Caco-2 (cell line): ENCODE data around the gene FRYL. TPM values are rescaled to one million over a fixed set of nuclear protein-coding genes. Genes with fewer than 3 reads are reported as not detected.
"Not testable (repeated sequence)": the region's sequence is repeated elsewhere in the genome, so short reads cannot be mapped to it uniquely, and the experiment has no call there.

ENCODE experiments used
- BruUV-seq: library from RNA; stranded (reverse); fragments of 400-500 nt; replicated peaks from 2 replicates; lab custom pipeline; 2021; lab: Mats Ljungman, UMichigan
- CTCF ChIA-PET: fragments of 300-600 bp; sonication (Branson Sonifier 250); formaldehyde crosslinking; loops from one replicate; lab custom pipeline; 2022; ENCODE audit warnings: antibody characterized with exemption; lab: Charles Lee
- POLR2A ChIA-PET: fragments of 300-600 bp; sonication (Branson Sonifier 250); formaldehyde crosslinking; loops from one replicate; lab custom pipeline; 2022; ENCODE audit warnings: antibody characterized with exemption; lab: Charles Lee
- DNase-seq, 2 experiments: peaks; one replicate each; pipeline versions ENCODE4 v3.0.0 to v3.0.0-alpha.2; 2020 to 2022
- H3K27me3 ChIP-seq: replicated peaks from 2 replicates; pipeline ENCODE4 v1.6.0; 2011; ENCODE audit warnings: low read length; ENCODE audit not compliant: control insufficient read depth, insufficient read depth
- H3K36me3 ChIP-seq: 2 replicates; pipeline ENCODE4 v1.5.1; 2011; ENCODE audit warnings: low read length; ENCODE audit not compliant: control insufficient read depth, insufficient read depth
- H3K4me1 ChIP-seq: fragments of 250-450 bp; sonication (Bioruptor Pico); 2 replicates; pipeline ENCODE4 v1.5.1; 2020; ENCODE audit warnings: mild to moderate bottlenecking
- H3K4me3 ChIP-seq: 2 replicates; pipeline ENCODE4 v1.5.1; 2011; ENCODE audit warnings: low read depth, mild to moderate bottlenecking, control low read depth, low read length
- H3K9me3 ChIP-seq: fragments of 250-450 bp; sonication (Bioruptor Pico); 2 replicates; pipeline ENCODE4 v1.5.1; 2020; ENCODE audit warnings: mild to moderate bottlenecking, moderate library complexity
- H3K27ac Mint-ChIP-seq: one replicate; pipeline ENCODE4 v1.8.0; 2022; ENCODE audit warnings: mixed read lengths; ENCODE audit not compliant: unreplicated experiment
- H3K27me3 Mint-ChIP-seq: one replicate; pipeline ENCODE4 v1.8.0; 2022; ENCODE audit warnings: mixed read lengths; ENCODE audit not compliant: insufficient read depth, unreplicated experiment
- H3K36me3 Mint-ChIP-seq: one replicate; pipeline ENCODE4 v1.8.0; 2022; ENCODE audit warnings: mild to moderate bottlenecking, mixed read lengths; ENCODE audit not compliant: insufficient read depth, unreplicated experiment
- H3K4me1 Mint-ChIP-seq: one replicate; pipeline ENCODE4 v1.8.0; 2022; ENCODE audit warnings: low read depth, mixed read lengths; ENCODE audit not compliant: unreplicated experiment
- H3K4me3 Mint-ChIP-seq: one replicate; pipeline ENCODE4 v1.8.0; 2022; ENCODE audit warnings: mild to moderate bottlenecking, moderate library complexity, mixed read lengths; ENCODE audit not compliant: unreplicated experiment
- H3K9me3 Mint-ChIP-seq: one replicate; pipeline ENCODE4 v1.8.0; 2022; ENCODE audit warnings: mixed read lengths; ENCODE audit not compliant: unreplicated experiment
- CTCF ChIP-seq, 2 experiments: fragments of 200-600 bp in 1 of 2; IDR thresholded peaks; 1 replicate in 1 of 2; 2 replicates in 1 of 2; pipeline versions ENCODE4 v1.5.1 to v1.8.0; 2011 to 2022; ENCODE audit warnings: antibody characterized with exemption in 1 of 2, control low read depth in 1 of 2, inconsistent platforms in 1 of 2, low read depth in 1 of 2, low read length in 1 of 2, mild to moderate bottlenecking in 1 of 2, moderate library complexity in 1 of 2; ENCODE audit not compliant: insufficient read depth in 1 of 2, severe bottlenecking in 1 of 2, unreplicated experiment in 1 of 2
- intact Hi-C: fragments of 100-400 bp; cut with micrococcal nuclease; formaldehyde crosslinking; loops from one replicate; pipeline ENCODE4 v1.10.0; 2022; ENCODE audit not compliant: unreplicated experiment
- total RNA-seq: library from RNA; stranded (reverse); gene quantifications from 2 replicates; pipeline ENCODE4 v1.2.3, GENCODE V29; 2022

Gene FRYL
- total RNA-seq, 1 experiment from 2014 or later = 27.4 TPM

GRCh38 chr4:48461000-48461399 is 319.1 kb downstream of the FRYL start:
- CTCF ChIA-PET = interaction anchor here (1.4 kb wide), 1 partner anchor 14 kb away, joined by 4 read pairs; no protein-coding TSS in a partner anchor
- POLR2A ChIA-PET = interaction anchor here (0.6 kb wide), 1 partner anchor 119 kb away, joined by 6 read pairs; no protein-coding TSS in a partner anchor
- no TSS peak for BruUV-seq
- Mint-ChIP-seq H3K27me3 (no peaks in the 10 kb centered on the region), H3K36me3 (no peaks in the 10 kb centered on the region), H3K4me1 (peaks cover 17% of the 10 kb centered on the region), H3K27ac (peak overlapping the region; percentile 23), H3K4me3 (no peak overlapping the region), H3K9me3 (no peaks in the 10 kb centered on the region)
- Histone ChIP-seq H3K27me3 (no peaks in the 10 kb centered on the region), H3K9me3 (no peaks in the 10 kb centered on the region), H3K4me3 (no peak overlapping the region), H3K36me3 (no peaks in the 10 kb centered on the region), H3K4me1 (peaks cover 18% of the 10 kb centered on the region)
- intact Hi-C loops = no loop called here
- TF ChIP-seq CTCF (IDR thresholded peaks at IDR 0.05; ENCODE audit: insufficient read depth in 1 of 2, low read depth in 1 of 2, low read length in 1 of 2, severe bottlenecking in 1 of 2, unreplicated experiment in 1 of 2) = no peak
- DNase-seq = peak in 1 of 2 experiments; percentile 34

GRCh38 chr4:48454591-48454990 is 325.5 kb downstream of the FRYL start:
- H3K27me3 ChIP-seq = no peaks in the 10 kb centered on the region
- no peak overlapping the region for H3K4me3 Mint-ChIP-seq
- H3K9me3 ChIP-seq = no peaks in the 10 kb centered on the region
- ChIA-PET POLR2A (no interaction called here), CTCF (no interaction called here)
- H3K36me3 ChIP-seq = no peaks in the 10 kb centered on the region
- no peak for DNase-seq
- peaks cover 1% of the 10 kb centered on the region for H3K4me1 Mint-ChIP-seq
- peaks cover 1% of the 10 kb centered on the region for H3K4me1 ChIP-seq
- no peak for TF ChIP-seq CTCF (IDR thresholded peaks at IDR 0.05; ENCODE audit: insufficient read depth in 1 of 2, low read depth in 1 of 2, low read length in 1 of 2, severe bottlenecking in 1 of 2, unreplicated experiment in 1 of 2)
- no peaks in the 10 kb centered on the region for H3K27me3 Mint-ChIP-seq
- no peak overlapping the region for H3K27ac Mint-ChIP-seq
- H3K9me3 Mint-ChIP-seq = no peaks in the 10 kb centered on the region
- BruUV-seq = no TSS peak
- no peak overlapping the region for H3K4me3 ChIP-seq
- H3K36me3 Mint-ChIP-seq = no peaks in the 10 kb centered on the region
- intact Hi-C loops = no loop called here

GRCh38 chr4:48451656-48452055 is 328.4 kb downstream of the FRYL start:
- H3K36me3 ChIP-seq, H3K9me3 ChIP-seq, H3K36me3 Mint-ChIP-seq, H3K27me3 Mint-ChIP-seq, POLR2A ChIA-PET, intact Hi-C loops, BruUV-seq, H3K4me1 ChIP-seq, H3K27ac Mint-ChIP-seq, DNase-seq, H3K9me3 Mint-ChIP-seq, H3K4me3 Mint-ChIP-seq, CTCF ChIA-PET, H3K27me3 ChIP-seq, H3K4me3 ChIP-seq: not testable (repeated sequence)
- H3K4me1 Mint-ChIP-seq = peaks cover 10% of the 10 kb centered on the region

GRCh38 chr4:48450740-48451139 is 329.3 kb downstream of the FRYL start:
- ChIA-PET CTCF (no interaction called here), POLR2A (no interaction called here)
- no peak for DNase-seq
- Mint-ChIP-seq H3K27me3 (no peaks in the 10 kb centered on the region), H3K4me3 (no peak overlapping the region), H3K4me1 (peaks cover 10% of the 10 kb centered on the region), H3K9me3 (no peaks in the 10 kb centered on the region), H3K36me3 (no peaks in the 10 kb centered on the region), H3K27ac (no peak overlapping the region)
- Histone ChIP-seq H3K4me1 (peaks cover 9% of the 10 kb centered on the region), H3K4me3 (no peak overlapping the region), H3K36me3 (no peaks in the 10 kb centered on the region), H3K27me3 (no peaks in the 10 kb centered on the region), H3K9me3 (no peaks in the 10 kb centered on the region)
- intact Hi-C loops = no loop called here
- TF ChIP-seq CTCF (IDR thresholded peaks at IDR 0.05; ENCODE audit: insufficient read depth in 1 of 2, low read depth in 1 of 2, low read length in 1 of 2, severe bottlenecking in 1 of 2, unreplicated experiment in 1 of 2) = no peak
- no TSS peak for BruUV-seq
